GM10266 (cell line): ENCODE results near the gene TSPAN18.
A peak's percentile ranks its signal among the peaks of the same experiment; 100 is the strongest.

Source experiments
- DNase-seq: peaks from one replicate; pipeline ENCODE4 v3.0.0; 2012; ENCODE audit errors: extremely low spot score
- TF ChIP-seq, protein P1 (sequence below): IDR thresholded peaks from 2 replicates; pipeline ENCODE4 v1.5.1; 2012; ENCODE audit warnings: mild to moderate bottlenecking, low read depth; ENCODE audit not compliant: control insufficient read depth, insufficient read depth; ENCODE audit errors: missing control alignments

TSPAN18 gene

DNA sequence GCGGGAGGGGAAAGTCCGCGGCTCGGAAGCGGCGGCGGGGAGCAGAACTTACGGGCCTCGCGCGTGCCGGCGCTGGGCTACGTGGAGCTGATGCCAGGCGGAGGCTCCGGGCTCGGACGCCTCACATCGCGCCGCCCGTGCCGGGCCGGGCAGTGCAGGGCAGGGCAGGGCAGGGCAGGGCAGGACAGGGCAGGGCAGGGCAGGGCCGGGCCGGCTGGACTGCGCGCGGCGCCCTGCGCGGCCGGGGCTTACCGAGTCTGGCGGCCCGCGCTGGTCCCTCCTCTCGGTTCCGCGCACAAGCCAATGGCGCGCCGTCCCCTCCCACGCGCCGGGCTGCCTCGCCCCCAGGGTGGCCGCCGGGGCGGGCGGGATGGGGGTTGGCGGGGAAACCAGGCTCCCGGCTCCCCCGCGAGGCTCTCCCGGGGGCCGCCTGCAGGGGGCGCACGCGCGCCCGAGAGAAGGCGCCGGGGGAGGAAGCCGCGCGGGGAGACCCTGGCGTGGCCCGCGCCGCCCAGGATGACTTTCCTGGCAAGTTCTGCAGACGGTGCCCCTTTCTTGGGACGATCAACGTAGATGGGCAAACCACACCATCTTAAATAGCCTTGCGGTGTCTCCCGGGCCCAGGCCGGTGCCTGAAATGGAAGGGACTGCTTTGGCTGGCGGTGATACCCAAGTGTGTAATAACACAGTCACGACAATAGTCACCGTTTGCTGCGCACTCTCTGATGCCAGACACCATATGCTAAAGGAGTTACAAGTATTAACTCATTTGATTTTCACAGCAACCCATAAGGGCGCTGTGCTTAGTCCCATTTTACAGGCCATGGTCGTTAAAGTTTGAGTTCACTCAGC lies 224.1 kb downstream of the TSPAN18 start, which contains the start of gene TP53I11:
TP53I11 (minus strand) TSS at position 259 of the 852 bp plus-strand sequence. CDS start 12,548 bp downstream, outside the sequence.
- peak; percentile 74 for DNase-seq

DNA sequence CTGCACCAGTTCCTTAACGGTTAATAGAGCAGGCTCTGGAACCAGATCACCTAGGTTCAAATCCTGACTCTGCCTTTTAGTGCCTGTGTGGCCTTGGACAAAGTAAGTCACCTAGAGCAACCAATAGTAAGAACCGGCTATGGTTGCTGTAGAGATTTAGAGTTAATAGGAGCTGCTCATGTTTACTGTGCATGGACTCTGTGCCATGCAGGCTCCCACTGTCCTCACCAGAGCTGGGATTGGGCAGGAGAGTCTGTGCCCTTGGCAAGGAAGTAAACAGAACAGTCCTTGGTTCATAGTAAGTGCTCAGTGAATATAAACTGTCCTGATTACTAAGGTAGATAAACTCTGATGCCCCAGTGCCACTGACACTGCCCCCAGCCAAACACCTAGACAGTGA lies 225.3 kb downstream of the TSPAN18 start:
- TF ChIP-seq, protein P1, sequence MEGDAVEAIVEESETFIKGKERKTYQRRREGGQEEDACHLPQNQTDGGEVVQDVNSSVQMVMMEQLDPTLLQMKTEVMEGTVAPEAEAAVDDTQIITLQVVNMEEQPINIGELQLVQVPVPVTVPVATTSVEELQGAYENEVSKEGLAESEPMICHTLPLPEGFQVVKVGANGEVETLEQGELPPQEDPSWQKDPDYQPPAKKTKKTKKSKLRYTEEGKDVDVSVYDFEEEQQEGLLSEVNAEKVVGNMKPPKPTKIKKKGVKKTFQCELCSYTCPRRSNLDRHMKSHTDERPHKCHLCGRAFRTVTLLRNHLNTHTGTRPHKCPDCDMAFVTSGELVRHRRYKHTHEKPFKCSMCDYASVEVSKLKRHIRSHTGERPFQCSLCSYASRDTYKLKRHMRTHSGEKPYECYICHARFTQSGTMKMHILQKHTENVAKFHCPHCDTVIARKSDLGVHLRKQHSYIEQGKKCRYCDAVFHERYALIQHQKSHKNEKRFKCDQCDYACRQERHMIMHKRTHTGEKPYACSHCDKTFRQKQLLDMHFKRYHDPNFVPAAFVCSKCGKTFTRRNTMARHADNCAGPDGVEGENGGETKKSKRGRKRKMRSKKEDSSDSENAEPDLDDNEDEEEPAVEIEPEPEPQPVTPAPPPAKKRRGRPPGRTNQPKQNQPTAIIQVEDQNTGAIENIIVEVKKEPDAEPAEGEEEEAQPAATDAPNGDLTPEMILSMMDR: no peak
- no peak for DNase-seq

More for the DNA sequence above, 224.1 kb downstream of the TSPAN18 start, which contains the start of gene TP53I11:
- TF ChIP-seq, protein P1: peak; percentile 32

DNA sequence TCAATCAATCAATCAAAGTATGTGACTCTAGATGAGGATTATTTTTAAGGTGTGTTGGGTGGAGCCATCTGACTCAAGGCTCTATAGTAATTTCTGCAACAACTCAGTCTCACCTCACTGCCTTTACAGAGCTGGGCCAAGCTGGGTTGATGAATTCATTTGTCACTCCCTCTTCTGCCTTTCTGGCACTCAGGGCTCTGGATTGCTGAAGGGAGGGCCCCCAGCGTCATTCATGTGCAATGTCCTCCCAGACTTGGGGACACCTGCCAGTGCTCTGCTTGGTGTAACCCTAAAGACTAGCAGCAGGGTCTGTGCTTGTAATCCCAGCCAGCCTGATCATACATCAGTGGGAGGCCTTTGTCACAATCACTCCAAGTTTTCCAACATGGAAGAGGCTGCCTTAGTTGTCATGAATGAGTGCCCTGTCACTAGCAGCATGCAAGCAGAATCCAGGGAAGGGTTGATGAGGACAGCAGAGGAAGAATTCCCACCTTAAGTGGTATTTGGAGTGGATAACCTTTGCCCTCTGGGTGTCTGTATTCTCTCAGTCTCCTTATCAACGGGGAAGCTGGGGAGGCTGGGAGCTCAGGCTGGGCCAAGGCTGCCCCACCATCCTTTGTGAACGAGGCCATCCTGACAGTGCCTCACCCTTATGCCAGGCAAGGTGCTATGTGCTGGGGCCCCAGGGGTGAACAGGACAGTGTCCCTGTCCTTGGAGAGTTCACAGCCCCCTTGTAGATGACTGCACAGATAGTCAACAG lies 225.9 kb downstream of the TSPAN18 start:
- TF ChIP-seq, protein P1: no peak

DNA sequence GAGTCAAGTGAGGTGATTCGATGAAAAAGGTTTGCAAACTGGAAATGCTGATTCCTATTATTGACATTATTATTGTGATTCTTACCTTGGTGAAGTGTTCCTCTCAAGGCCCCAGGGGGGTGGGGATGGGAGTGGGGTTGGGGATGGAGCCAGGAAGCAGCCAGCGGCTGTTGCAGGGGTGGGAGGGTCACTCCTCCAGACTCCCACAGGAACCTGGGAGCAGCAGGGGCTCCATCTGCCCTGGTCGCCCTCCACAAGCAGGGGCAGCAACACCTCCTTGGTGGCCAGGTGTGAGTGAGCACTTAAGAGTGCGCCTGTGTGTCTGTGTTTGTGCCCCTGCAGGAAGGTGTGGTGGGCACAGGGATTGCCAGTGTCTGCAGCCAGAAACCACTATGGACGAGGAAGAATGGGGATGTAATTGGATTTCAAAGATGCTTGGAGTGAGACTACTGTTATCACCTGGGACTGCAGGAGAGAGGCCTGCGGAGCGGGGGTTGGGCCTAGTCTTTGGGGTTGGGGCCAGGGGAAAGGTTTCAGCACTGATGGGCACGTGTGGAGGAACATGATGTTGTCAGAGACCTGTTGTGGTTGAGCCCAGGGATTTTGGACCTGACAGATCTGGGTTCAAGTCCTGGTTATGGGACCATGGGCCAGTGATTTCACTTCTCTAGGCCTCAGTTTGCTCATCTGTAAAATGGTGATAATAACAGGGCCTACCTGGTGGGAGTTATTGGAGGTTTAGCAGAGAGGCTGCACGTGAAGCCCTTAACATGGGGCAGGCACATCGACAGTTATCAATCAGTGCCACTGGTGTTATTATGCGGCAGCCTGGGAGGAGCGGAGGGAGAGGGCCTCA lies 227.5 kb downstream of the TSPAN18 start:
- no peak for DNase-seq
- TF ChIP-seq, protein P1: no peak

More for the DNA sequence above, 225.9 kb downstream of the TSPAN18 start:
- no peak for DNase-seq

DNA sequence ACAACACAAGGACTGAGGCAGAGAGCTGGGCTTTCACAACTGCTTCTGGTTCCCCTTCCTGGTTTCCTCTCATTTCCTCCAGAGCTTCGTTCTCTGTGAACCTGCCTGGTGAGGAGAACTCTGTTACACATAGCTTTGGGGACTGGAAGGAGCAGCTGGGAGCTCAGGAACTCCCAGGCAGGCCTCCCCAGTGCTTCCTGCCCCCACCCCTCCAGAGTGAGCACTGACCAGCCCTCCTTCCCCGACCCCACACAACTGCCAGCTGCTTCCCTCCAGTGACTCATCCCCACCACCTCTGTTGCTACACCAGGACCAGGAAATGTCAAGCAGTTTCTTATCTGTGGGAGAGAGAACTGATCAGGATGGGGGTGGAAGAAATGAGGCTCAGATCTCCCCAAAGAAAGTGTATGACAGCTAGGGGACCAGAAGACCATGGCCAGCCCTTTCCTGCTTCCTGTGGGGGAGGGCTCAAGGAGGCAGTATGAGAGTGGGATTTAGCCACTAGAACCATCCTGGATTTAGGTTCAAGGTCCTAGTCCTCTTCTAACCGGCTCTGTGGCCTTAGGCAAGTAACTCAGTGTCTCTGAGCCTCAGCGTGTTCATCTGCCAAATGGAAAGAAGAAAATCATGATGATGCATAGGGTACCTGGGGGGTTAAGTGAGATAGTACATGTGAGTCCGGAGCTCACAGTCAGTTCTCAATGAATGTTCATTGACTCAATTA lies 228.4 kb downstream of the TSPAN18 start:
- TF ChIP-seq, protein P1: no peak

DNA sequence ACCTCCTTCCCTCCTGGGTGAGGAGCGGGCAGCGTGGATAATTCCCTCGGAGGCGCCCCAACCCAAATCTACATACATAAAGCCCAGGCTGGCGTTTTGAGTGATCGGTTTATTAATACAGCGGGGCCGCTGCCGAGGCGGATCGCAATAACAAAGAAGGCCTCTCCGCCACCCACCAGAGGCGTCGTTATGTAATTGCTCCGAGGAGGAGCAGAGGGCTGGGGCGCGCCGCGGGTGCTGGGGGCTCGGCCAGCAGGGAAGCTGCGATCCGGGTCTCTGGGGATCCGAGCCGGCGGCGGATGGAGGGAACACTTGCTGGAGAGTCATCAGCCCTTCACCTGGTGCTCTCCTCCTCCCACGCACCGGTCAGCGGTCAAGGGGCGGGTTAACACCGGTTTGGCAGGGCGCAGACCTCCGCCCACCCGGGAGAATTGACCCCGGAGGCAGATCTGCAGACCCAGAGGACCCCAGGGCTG lies 230.3 kb downstream of the TSPAN18 start:
- DNase-seq: no peak
- TF ChIP-seq, protein P1: no peak

More for the DNA sequence above, 228.4 kb downstream of the TSPAN18 start:
- DNase-seq: no peak
